HG03378 (cell line): ENCODE measurements around the gene HS3ST5.
"Not testable (repeated sequence)": the region's sequence is repeated elsewhere in the genome, so short reads cannot be mapped to it uniquely, and the experiment has no call there.

ENCODE experiments used
- ATAC-seq: cut with Tn5 transposase; IDR thresholded peaks from one replicate; pipeline ENCODE4 v1.9.1; 2021; ENCODE audit warnings: mild to moderate bottlenecking, moderate library complexity; ENCODE audit not compliant: unreplicated experiment

Gene HS3ST5

GRCh38 chr6:114280239-114280982 lies 62.4 kb downstream of the HS3ST5 start:
- ATAC-seq = no peak

- no peak for ATAC-seq
Observed at GRCh38 chr6:114277220-114277619, 65.6 kb downstream of the HS3ST5 start.

GRCh38 chr6:114276783-114277182 lies 66.0 kb downstream of the HS3ST5 start:
- no peak for ATAC-seq

GRCh38 chr6:114274836-114275235 lies 68.0 kb downstream of the HS3ST5 start:
- no peak for ATAC-seq

GRCh38 chr6:114272582-114272981 lies 70.2 kb downstream of the HS3ST5 start:
- no peak for ATAC-seq

GRCh38 chr6:114271405-114271804 lies 71.4 kb downstream of the HS3ST5 start:
- no peak for ATAC-seq

- ATAC-seq = peak; percentile 74
Observed at GRCh38 chr6:114267897-114268296, 74.9 kb downstream of the HS3ST5 start.

GRCh38 chr6:114260810-114261209 lies 82.0 kb downstream of the HS3ST5 start:
- ATAC-seq = no peak

- no peak for ATAC-seq
Observed at GRCh38 chr6:114258376-114258775, 84.4 kb downstream of the HS3ST5 start.

GRCh38 chr6:114253431-114253830 lies 89.4 kb downstream of the HS3ST5 start:
- no peak for ATAC-seq

- ATAC-seq = no peak
Observed at GRCh38 chr6:114249522-114249921, 93.3 kb downstream of the HS3ST5 start.

- ATAC-seq = no peak
Observed at GRCh38 chr6:114247101-114247500, 95.7 kb downstream of the HS3ST5 start.

- no peak for ATAC-seq
Observed at GRCh38 chr6:114240796-114241195, 102.0 kb downstream of the HS3ST5 start.

GRCh38 chr6:114228675-114229074 lies 114.1 kb downstream of the HS3ST5 start:
- no peak for ATAC-seq

- ATAC-seq = no peak
Observed at GRCh38 chr6:114227944-114228468, 114.8 kb downstream of the HS3ST5 start.

GRCh38 chr6:114220241-114220640 lies 122.6 kb downstream of the HS3ST5 start:
- ATAC-seq = no peak

- no peak for ATAC-seq
Observed at GRCh38 chr6:114218437-114219340, 124.1 kb downstream of the HS3ST5 start.

- ATAC-seq = not testable (repeated sequence)
Observed at GRCh38 chr6:114217996-114218395, 124.8 kb downstream of the HS3ST5 start.

- no peak for ATAC-seq
Observed at GRCh38 chr6:114216789-114217467, 125.9 kb downstream of the HS3ST5 start.

GRCh38 chr6:114210467-114210866 lies 132.4 kb downstream of the HS3ST5 start:
- ATAC-seq = no peak

GRCh38 chr6:114203460-114203859 lies 139.4 kb downstream of the HS3ST5 start:
- ATAC-seq = no peak
